Heart right ventricle (tissue), 16 donors: ENCODE data around the gene FOXL2NB. TPM values are rescaled to one million over a fixed set of nuclear protein-coding genes. Genes with fewer than 3 reads are reported as not detected.

Experiments used
- ATAC-seq, 8 donors: fragments of 200-7000 bp; cut with Tn5 transposase; one replicate each; pipeline ENCODE4 v1.9.1; 2020; ENCODE audit warnings: mild to moderate bottlenecking in 8 of 8, moderate library complexity in 8 of 8, moderate number of reproducible peaks in 1 of 8
- DNase-seq, 2 donors: peaks; one replicate each; pipeline ENCODE4 v3.0.0-alpha.2; 2020
- H3K27ac ChIP-seq, 10 donors: fragments of 200-600 bp; sonication (generic) in 2 of 10; one replicate each; pipeline versions ENCODE4 v1.5.0 to v1.8.0; 2020 to 2022; ENCODE audit warnings: mild to moderate bottlenecking in 3 of 10
- H3K27me3 ChIP-seq, 7 donors: fragments of 200-600 bp; one replicate each; pipeline ENCODE4 v1.8.0; 2021 to 2022; ENCODE audit warnings: mild to moderate bottlenecking in 2 of 7
- H3K36me3 ChIP-seq, 9 donors: fragments of 200-600 bp; sonication (generic) in 1 of 9; one replicate each; pipeline versions ENCODE4 v1.5.0 to v1.8.0; 2020 to 2022; ENCODE audit warnings: mild to moderate bottlenecking in 2 of 9
- H3K4me1 ChIP-seq, 9 donors: fragments of 200-600 bp; sonication (generic) in 1 of 9; one replicate each; pipeline versions ENCODE4 v1.5.0 to v1.8.0; 2020 to 2022; ENCODE audit warnings: mild to moderate bottlenecking in 4 of 9
- H3K4me3 ChIP-seq, 10 donors: fragments of 200-600 bp; sonication (generic) in 2 of 10; one replicate each; pipeline versions ENCODE4 v1.5.0 to v1.8.0; 2020 to 2022; ENCODE audit warnings: mild to moderate bottlenecking in 7 of 10, moderate library complexity in 2 of 10
- H3K9me3 ChIP-seq, 11 donors: fragments of 200-600 bp in 10 of 11; sonication (generic) in 2 of 11; one replicate each; pipeline versions ENCODE4 v1.5.0 to v1.8.0; 2013 to 2022; ENCODE audit warnings: mild to moderate bottlenecking in 2 of 11, control low read depth in 1 of 11, moderate library complexity in 1 of 11
- WGBS, 2 donors: extraction: QIAGEN DNeasy Blood & Tissue Kit; methylation state at CpG; one replicate each; pipeline ENCODE4 v1.1.7; 2013; ENCODE audit warnings: inconsistent platforms in 1 of 2; 5-methylcytosine and 5-hydroxymethylcytosine counted together
- intact Hi-C, 10 donors: fragments of 100-400 bp; cut with DNase I; formaldehyde crosslinking; loops; one replicate each; pipeline versions ENCODE4 v1.11.1 to v1.14.2; 2022
- polyA plus RNA-seq, 2 donors: library from polyadenylated mRNA; stranded (reverse); fragments of 200-250 nt; gene quantifications; one replicate each; pipeline ENCODE4 v1.2.3, GENCODE V29; 2013
- total RNA-seq, 10 donors: library from RNA; stranded (reverse); fragmentation: NEBNext Ultra II Directional in 3 of 10; extraction: Animal tissue kit (Norgen Biotek cat#: 25700) in 3 of 10; gene quantifications; one replicate each; pipeline versions ENCODE4 v1.2.1 to v1.2.4, GENCODE V29; 2021 to 2023
- TF ChIP-seq, protein P1 (sequence below), 9 donors: fragments of 200-600 bp; sonication (generic) in 2 of 9; IDR thresholded peaks; one replicate each; pipeline versions ENCODE4 v1.5.0 to v1.8.0; 2021 to 2022; ENCODE audit warnings: antibody characterized with exemption in 9 of 9, mild to moderate bottlenecking in 5 of 9, moderate library complexity in 1 of 9
- donor health status: Arrhythmogenic right ventricular cardiomyopathy.
- donor health status: ischemic (EF 13 %, LVEDD 7.1; RV severe dilation, severe dysfunction).
- donor health status: healthy with polysubstance abuse.
- donor health status: DM: no; HTN: yes; CAD: no.
- donor health status: DM: no; HTN: no; CAD: no.
- donor health status: ischemic (EF 25% LVEDD 6.9; RV normal size, moderate dysfunction).
- donor health status: ischemic (EF 25% LVEDD 5.7; RV mildly dilated, moderate dysfunction).
- donor health status: healthy.
- donor health status: DM: yes; HTN: yes; CAD: no.
- donor health status: Ischemic cardiomyopathy.
- donor health status: ischemic (EF 35%, LVEDD 5.7; RV mildly dilated, moderate dysfunction).
- donor health status: nonischemic (EF 11% LVEDD 7.7; RV severe dilation, severe dysfunction).
- donor health status: DM: yes; HTN: yes; CAD: no.
- donor health status: PGD.
- donor health status: ischemic (EF 29% LVEDD 5.4; RV normal size, mild dysfunction).
- donor health status: nonischemic (EF 23%, LVEDD 6.1; RV moderate dilation, normal function).

FOXL2NB gene
- total and polyA plus RNA-seq, 12 donors = 0.01 to 0.13 (median 0.06) TPM; not detected in 9

GRCh38 chr3:138950006-138950644, 3.1 kb downstream of the FOXL2NB start:
- H3K9me3 ChIP-seq = no peaks in the 10 kb centered on the region
- 1 to 2% methylated on average over 53 of the region's 53 CpGs for WGBS, 2 donors
- intact Hi-C loops = no loop called here

DNA sequence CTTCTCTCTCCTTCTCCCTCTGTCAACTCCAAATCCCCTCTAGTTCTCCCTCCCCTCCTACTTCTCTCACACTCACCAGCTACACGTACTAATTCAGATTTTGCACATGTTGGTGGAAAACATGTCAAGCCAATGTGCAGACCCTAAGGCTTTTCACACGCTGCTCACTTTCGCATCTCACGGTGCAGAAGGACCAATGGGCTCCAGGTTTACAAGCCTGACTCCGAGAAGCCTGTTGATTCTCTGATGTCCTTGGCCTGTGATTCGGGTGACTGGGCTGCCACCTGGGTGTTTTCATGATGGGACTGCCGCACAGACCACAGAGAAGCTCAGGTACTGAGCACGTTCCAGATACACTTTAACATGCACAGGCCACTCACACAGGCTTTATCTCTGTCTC, 3.7 kb downstream of the FOXL2NB start:
- WGBS, 2 donors = 74 to 87% methylated on average over 8 of the region's 8 CpGs
- Histone ChIP-seq H3K27ac (no peak overlapping the region), H3K9me3 (no peaks in the 10 kb centered on the region), H3K4me3 (peak overlapping the region in 1 of 10 donors; percentile 50), H3K36me3 (no peaks in the 10 kb centered on the region), H3K4me1 (peaks cover 6 to 32% (median 30%) of the 10 kb centered on the region in 9 donors), H3K27me3 (peaks cover 25 to 100% (median 96%) of the 10 kb centered on the region in 7 donors)
- DNase-seq (no peak), ATAC-seq (no peak)
- intact Hi-C loops = no loop called here
- TF ChIP-seq, protein P1, sequence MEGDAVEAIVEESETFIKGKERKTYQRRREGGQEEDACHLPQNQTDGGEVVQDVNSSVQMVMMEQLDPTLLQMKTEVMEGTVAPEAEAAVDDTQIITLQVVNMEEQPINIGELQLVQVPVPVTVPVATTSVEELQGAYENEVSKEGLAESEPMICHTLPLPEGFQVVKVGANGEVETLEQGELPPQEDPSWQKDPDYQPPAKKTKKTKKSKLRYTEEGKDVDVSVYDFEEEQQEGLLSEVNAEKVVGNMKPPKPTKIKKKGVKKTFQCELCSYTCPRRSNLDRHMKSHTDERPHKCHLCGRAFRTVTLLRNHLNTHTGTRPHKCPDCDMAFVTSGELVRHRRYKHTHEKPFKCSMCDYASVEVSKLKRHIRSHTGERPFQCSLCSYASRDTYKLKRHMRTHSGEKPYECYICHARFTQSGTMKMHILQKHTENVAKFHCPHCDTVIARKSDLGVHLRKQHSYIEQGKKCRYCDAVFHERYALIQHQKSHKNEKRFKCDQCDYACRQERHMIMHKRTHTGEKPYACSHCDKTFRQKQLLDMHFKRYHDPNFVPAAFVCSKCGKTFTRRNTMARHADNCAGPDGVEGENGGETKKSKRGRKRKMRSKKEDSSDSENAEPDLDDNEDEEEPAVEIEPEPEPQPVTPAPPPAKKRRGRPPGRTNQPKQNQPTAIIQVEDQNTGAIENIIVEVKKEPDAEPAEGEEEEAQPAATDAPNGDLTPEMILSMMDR (IDR thresholded peaks at IDR 0.05) = no peak

More at GRCh38 chr3:138950006-138950644, 3.1 kb downstream of the FOXL2NB start:
- peak; percentile 23 to 75 (median 58) for ATAC-seq
- TF ChIP-seq, protein P1 (IDR thresholded peaks at IDR 0.05) = no peak
- Histone ChIP-seq H3K27ac (no peak overlapping the region), H3K4me3 (peak overlapping the region; percentile 10 to 50 (median 42)), H3K36me3 (no peaks in the 10 kb centered on the region), H3K27me3 (peaks cover 30 to 99% (median 95%) of the 10 kb centered on the region in 7 donors), H3K4me1 (peaks cover 8 to 35% (median 34%) of the 10 kb centered on the region in 9 donors)
- DNase-seq = peak in 1 of 2 donors; percentile 28

- TF ChIP-seq, protein P1 (IDR thresholded peaks at IDR 0.05) = no peak
- H3K9me3 ChIP-seq = peaks cover 0 to 21% (median 9%) of the 10 kb centered on the region in 11 donors
- no peak for ATAC-seq
- H3K4me3 ChIP-seq = no peak overlapping the region
- intact Hi-C loops = no loop called here
- H3K36me3 ChIP-seq = no peaks in the 10 kb centered on the region
- H3K4me1 ChIP-seq = peaks cover 0 to 6% (median 4%) of the 10 kb centered on the region in 9 donors
- no peak for DNase-seq
- 2 to 4% methylated on average over 34 to 36 of the region's 36 CpGs for WGBS, 2 donors
- peaks cover 7 to 96% (median 73%) of the 10 kb centered on the region in 7 donors for H3K27me3 ChIP-seq
- H3K27ac ChIP-seq = no peak overlapping the region
Measured at GRCh38 chr3:138960417-138960852, 13.4 kb downstream of the FOXL2NB start.

DNA sequence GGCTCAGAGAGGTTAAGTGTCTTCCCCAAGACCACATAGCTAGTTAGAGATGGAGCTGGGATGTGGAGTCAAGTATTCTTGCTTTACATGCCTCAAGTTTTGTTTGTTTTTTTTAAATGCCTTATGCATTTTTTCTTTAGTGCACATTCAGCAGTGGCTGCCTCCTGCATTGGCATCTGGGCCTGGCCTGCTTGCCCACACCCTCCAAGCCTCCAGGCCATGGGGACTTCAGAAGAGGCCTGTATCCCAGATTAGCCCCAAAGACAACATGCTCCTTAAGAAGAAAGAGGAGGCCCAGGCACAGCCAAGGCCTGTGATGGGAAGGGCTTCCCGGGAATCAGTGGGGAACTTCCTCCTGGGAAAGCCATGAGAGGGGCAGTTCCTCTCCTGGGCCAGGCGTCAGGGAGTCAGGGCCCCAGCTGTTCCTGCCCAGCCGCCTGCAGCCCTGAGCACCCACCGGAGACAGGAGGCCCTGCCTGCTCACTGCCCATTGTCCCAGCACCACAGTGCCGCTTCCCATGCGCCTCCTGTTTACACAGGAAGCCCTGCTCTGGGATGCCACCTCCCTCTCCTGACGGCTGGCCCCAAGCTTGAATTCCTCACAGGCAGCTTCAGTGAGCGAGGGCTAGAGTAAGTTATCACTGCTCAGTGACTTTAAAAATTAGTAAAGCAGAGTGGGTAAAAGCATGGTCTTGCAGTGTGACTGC, 16.0 kb downstream of the FOXL2NB start:
- 57 to 63% methylated on average over 8 of the region's 8 CpGs for WGBS, 2 donors
- no peak for DNase-seq
- H3K27me3 ChIP-seq = peaks cover 7 to 81% (median 62%) of the 10 kb centered on the region in 7 donors

More for the DNA sequence above, 16.0 kb downstream of the FOXL2NB start:
- no peak for ATAC-seq
- no peak overlapping the region for H3K4me3 ChIP-seq
- TF ChIP-seq, protein P1 (IDR thresholded peaks at IDR 0.05) = no peak
- peaks cover 0 to 26% (median 9%) of the 10 kb centered on the region in 11 donors for H3K9me3 ChIP-seq
- no peaks in the 10 kb centered on the region for H3K36me3 ChIP-seq
- H3K4me1 ChIP-seq = peaks cover 0 to 6% (median 4%) of the 10 kb centered on the region in 9 donors
- H3K27ac ChIP-seq = no peak overlapping the region
- intact Hi-C loops = no loop called here
